Measurements from ENCODE around the gene SEMA6D. TPM values are rescaled to one million over a fixed set of nuclear protein-coding genes. Genes with fewer than 3 reads are reported as not detected.
A peak's percentile ranks its signal among the peaks of the same experiment; 100 is the strongest.

SEMA6D gene
- total and polyA plus RNA-seq, 12 donors: 1.4 to 20.1 (median 11.9) TPM

DNA sequence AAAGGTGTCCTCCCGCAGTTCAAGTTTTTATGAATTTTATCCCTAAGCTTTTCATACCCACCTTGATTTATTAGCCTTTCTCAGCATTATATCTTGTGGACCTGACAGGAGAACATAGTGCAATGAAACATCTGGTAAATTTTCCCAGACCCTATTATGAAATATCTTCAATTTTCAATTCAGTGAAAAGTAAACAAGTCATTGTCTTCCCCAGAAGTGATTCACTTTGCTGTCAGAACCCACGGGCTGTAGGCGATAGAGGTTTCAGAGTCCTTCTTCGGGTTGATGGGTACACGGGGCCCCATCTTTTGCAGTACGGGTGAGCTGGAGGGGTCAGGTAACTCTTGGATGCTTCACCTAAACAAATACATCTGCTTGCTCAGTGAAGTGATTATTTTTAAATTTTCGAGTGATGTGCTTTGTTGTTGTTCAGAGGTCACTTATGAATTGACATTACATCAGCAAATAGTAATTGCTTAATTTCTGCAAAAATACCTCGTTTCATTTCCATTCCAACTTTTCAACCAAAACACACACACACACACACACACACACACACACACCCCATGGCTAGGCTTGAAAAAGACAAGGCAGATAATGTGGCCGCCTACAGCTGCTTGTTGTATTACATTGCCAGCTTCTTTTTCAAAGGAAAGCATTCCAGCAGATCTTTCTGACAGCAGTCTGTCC, 102.9 kb downstream of the SEMA6D start:
- 60 to 66% methylated on average over 9 of the region's 9 CpGs for WGBS, 2 donors
- Histone ChIP-seq H3K4me3 (peak overlapping the region in 1 of 10 donors; percentile 2), H3K9me3 (no peaks in the 10 kb centered on the region), H3K27me3 (no peaks in the 10 kb centered on the region), H3K27ac (no peak overlapping the region), H3K4me1 (peaks cover 0 to 26% (median 10%) of the 10 kb centered on the region in 9 donors), H3K36me3 (no peaks in the 10 kb centered on the region)
- TF ChIP-seq, protein P1, sequence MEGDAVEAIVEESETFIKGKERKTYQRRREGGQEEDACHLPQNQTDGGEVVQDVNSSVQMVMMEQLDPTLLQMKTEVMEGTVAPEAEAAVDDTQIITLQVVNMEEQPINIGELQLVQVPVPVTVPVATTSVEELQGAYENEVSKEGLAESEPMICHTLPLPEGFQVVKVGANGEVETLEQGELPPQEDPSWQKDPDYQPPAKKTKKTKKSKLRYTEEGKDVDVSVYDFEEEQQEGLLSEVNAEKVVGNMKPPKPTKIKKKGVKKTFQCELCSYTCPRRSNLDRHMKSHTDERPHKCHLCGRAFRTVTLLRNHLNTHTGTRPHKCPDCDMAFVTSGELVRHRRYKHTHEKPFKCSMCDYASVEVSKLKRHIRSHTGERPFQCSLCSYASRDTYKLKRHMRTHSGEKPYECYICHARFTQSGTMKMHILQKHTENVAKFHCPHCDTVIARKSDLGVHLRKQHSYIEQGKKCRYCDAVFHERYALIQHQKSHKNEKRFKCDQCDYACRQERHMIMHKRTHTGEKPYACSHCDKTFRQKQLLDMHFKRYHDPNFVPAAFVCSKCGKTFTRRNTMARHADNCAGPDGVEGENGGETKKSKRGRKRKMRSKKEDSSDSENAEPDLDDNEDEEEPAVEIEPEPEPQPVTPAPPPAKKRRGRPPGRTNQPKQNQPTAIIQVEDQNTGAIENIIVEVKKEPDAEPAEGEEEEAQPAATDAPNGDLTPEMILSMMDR (IDR thresholded peaks at IDR 0.05): no peak
- peak in 4 of 8 donors; percentile 31 to 52 (median 42) for ATAC-seq
- peak in 1 of 2 donors; percentile 11 for DNase-seq
- intact Hi-C loops (cut with DNase I): no loop called here

DNA sequence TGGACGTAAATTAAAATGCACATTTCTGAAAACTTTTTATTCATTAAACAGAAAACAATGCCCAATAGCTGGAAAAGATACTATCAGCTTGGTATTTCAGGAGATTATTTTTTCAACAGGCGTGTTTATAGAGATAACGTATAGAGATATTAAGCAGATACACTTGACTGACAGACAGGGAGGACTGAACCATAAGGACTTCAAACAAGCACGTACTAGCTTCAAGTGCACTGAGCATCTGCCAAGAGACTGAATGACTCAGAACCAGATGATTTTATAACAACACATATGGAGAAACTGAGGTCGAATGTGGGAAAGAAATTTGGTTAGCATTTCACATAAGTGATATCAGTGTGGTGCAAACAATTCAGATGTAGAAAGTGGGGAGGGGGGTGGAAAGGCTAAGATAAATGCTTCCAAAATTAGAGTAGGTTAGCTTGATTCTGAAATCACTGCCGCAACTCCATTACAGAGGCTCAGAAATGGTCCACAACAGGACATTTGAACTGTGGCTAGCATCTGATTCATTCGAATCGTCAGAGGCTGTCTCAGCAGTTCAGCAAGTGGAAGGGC, 103.5 kb downstream of the SEMA6D start:
- DNase-seq: peak in 1 of 2 donors; percentile 13
- H3K27ac ChIP-seq: peak overlapping the region in 1 of 10 donors; percentile 39
- peak overlapping the region in 1 of 10 donors; percentile 2 for H3K4me3 ChIP-seq
- TF ChIP-seq, protein P1 (IDR thresholded peaks at IDR 0.05): no peak
- peaks cover 0 to 26% (median 10%) of the 10 kb centered on the region in 9 donors for H3K4me1 ChIP-seq
- peak in 7 of 8 donors; percentile 52 to 88 (median 78) for ATAC-seq
- H3K36me3 ChIP-seq: no peaks in the 10 kb centered on the region
- 26 to 35% methylated on average over 8 of the region's 8 CpGs for WGBS, 2 donors
- intact Hi-C loops (cut with DNase I): no loop called here
- no peaks in the 10 kb centered on the region for H3K9me3 ChIP-seq
- no peaks in the 10 kb centered on the region for H3K27me3 ChIP-seq

DNA sequence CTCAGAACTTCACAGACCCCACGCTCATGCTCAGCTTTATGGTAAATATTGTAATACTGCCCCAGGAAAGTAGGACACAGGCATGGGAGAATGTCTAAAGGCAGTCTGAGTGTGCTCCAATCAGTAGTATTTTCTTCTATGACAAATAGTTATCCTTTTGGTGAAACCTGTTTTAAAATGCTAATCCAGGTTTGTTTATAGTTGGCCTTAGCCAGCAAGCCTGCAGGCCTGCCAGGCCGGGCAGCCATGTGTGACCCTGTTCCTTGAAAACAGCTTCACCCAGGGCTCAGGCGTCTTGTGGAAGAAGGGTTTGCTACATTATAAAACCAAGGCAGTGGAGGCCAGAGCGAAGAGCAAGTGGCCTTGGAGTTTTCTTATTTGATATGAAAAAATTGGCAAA, 104.7 kb downstream of the SEMA6D start:
- WGBS, 2 donors: 93 to 96% methylated on average over 4 of the region's 4 CpGs
- Histone ChIP-seq H3K27ac (no peak overlapping the region), H3K4me1 (peaks cover 0 to 26% (median 10%) of the 10 kb centered on the region in 9 donors), H3K27me3 (no peaks in the 10 kb centered on the region), H3K4me3 (no peak overlapping the region), H3K36me3 (no peaks in the 10 kb centered on the region), H3K9me3 (no peaks in the 10 kb centered on the region)
- DNase-seq (no peak), ATAC-seq (no peak)
- TF ChIP-seq, protein P1 (IDR thresholded peaks at IDR 0.05): no peak
- intact Hi-C loops (cut with DNase I): no loop called here
